ENCODE data around the gene FADS2.
"Not testable (repeated sequence)": the region's sequence is repeated elsewhere in the genome, so short reads cannot be mapped to it uniquely, and the experiment has no call there.

The FADS2 gene

GRCh38 chr11:61868571-61869428 is 40.7 kb downstream of the FADS2 start:
- no peak for DNase-seq (ENCODE audit: low spot score)

GRCh38 chr11:61869429-61869707 is 41.3 kb downstream of the FADS2 start:
- no peak for DNase-seq (ENCODE audit: low spot score)

GRCh38 chr11:61869708-61870451 is 41.8 kb downstream of the FADS2 start:
- DNase-seq (ENCODE audit: low spot score), result no peak

GRCh38 chr11:61870541-61871031 is 42.5 kb downstream of the FADS2 start:
- no peak for DNase-seq (ENCODE audit: low spot score)

- DNase-seq (ENCODE audit: low spot score), result peak; percentile 96
Measured at GRCh38 chr11:61871158-61871597, 43.1 kb downstream of the FADS2 start.

- DNase-seq (ENCODE audit: low spot score), result no peak
Measured at GRCh38 chr11:61872935-61873565, 45.0 kb downstream of the FADS2 start.

- no peak for DNase-seq (ENCODE audit: low spot score)
Measured at GRCh38 chr11:61873588-61874376, 45.7 kb downstream of the FADS2 start.

GRCh38 chr11:61874377-61874809 is 46.3 kb downstream of the FADS2 start:
- no peak for DNase-seq (ENCODE audit: low spot score)

GRCh38 chr11:61874853-61875252 is 46.8 kb downstream of the FADS2 start:
- DNase-seq (ENCODE audit: low spot score), result no peak

GRCh38 chr11:61875698-61876097 is 47.6 kb downstream of the FADS2 start:
- DNase-seq (ENCODE audit: low spot score), result no peak

GRCh38 chr11:61879152-61879551 is 51.1 kb downstream of the FADS2 start:
- DNase-seq (ENCODE audit: low spot score), result no peak

GRCh38 chr11:61880031-61880430 is 51.9 kb downstream of the FADS2 start:
- DNase-seq (ENCODE audit: low spot score), result no peak

- DNase-seq (ENCODE audit: low spot score), result no peak
Measured at GRCh38 chr11:61880454-61880853, 52.4 kb downstream of the FADS2 start.

- DNase-seq (ENCODE audit: low spot score), result no peak
Measured at GRCh38 chr11:61881397-61881796, 53.3 kb downstream of the FADS2 start.

- not testable (repeated sequence) for DNase-seq (ENCODE audit: low spot score)
Measured at GRCh38 chr11:61882267-61882666, 54.2 kb downstream of the FADS2 start.

- no peak for DNase-seq (ENCODE audit: low spot score)
Measured at GRCh38 chr11:61882879-61883278, 54.8 kb downstream of the FADS2 start.

GRCh38 chr11:61883327-61883726 is 55.2 kb downstream of the FADS2 start:
- no peak for DNase-seq (ENCODE audit: low spot score)

- DNase-seq (ENCODE audit: low spot score), result no peak
Measured at GRCh38 chr11:61883947-61884346, 55.8 kb downstream of the FADS2 start.

- no peak for DNase-seq (ENCODE audit: low spot score)
Measured at GRCh38 chr11:61885166-61885778, 57.2 kb downstream of the FADS2 start.

GRCh38 chr11:61885784-61886580 is 57.9 kb downstream of the FADS2 start:
- DNase-seq (ENCODE audit: low spot score), result no peak

GRCh38 chr11:61886643-61887042 is 58.5 kb downstream of the FADS2 start:
- DNase-seq (ENCODE audit: low spot score), result no peak

Data from AG20443 (cell line).